RWPE2 (cell line): ENCODE measurements around the gene DVL3.
A peak's percentile ranks its signal among the peaks of the same experiment; 100 is the strongest.

Experiments
- ATAC-seq: fragments of 200-7000 bp; cut with Tn5 transposase; 3 replicates; pipeline ENCODE4 v1.9.1; 2021; ENCODE audit warnings: low read depth
- DNase-seq: peaks from one replicate; pipeline ENCODE4 v3.0.0-alpha.2; 2020; ENCODE audit warnings: low spot score
- H3K27ac ChIP-seq: fragments of 450-650 bp; 2 replicates; pipeline ENCODE4 v1.5.1; 2017; ENCODE audit warnings: mild to moderate bottlenecking; ENCODE audit not compliant: poor library complexity, severe bottlenecking
- H3K27me3 ChIP-seq: fragments of 250-450 bp; sonication (Bioruptor Pico); 2 replicates; pipeline ENCODE4 v1.5.1; 2021; ENCODE audit warnings: mild to moderate bottlenecking, moderate library complexity; ENCODE audit not compliant: insufficient read depth, poor library complexity, severe bottlenecking
- H3K36me3 ChIP-seq: fragments of 250-450 bp; sonication (Bioruptor Pico); 2 replicates; pipeline ENCODE4 v1.5.1; 2020; ENCODE audit warnings: low read depth, mild to moderate bottlenecking, moderate library complexity
- H3K4me1 ChIP-seq: fragments of 250-450 bp; sonication (Bioruptor Pico); 2 replicates; pipeline ENCODE4 v1.5.1; 2021; ENCODE audit warnings: mild to moderate bottlenecking, moderate library complexity; ENCODE audit not compliant: insufficient read depth, poor library complexity, severe bottlenecking
- H3K4me3 ChIP-seq: fragments of 250-450 bp; sonication (Bioruptor Pico); 2 replicates; pipeline ENCODE4 v1.5.1; 2021; ENCODE audit warnings: mild to moderate bottlenecking, moderate library complexity; ENCODE audit not compliant: severe bottlenecking
- H3K9me3 ChIP-seq: fragments of 250-450 bp; sonication (Bioruptor Pico); 2 replicates; pipeline ENCODE4 v1.5.1; 2021; ENCODE audit warnings: mild to moderate bottlenecking, moderate library complexity; ENCODE audit not compliant: severe bottlenecking
- CTCF ChIP-seq: fragments of 450-650 bp; IDR thresholded peaks from one replicate; pipeline ENCODE4 v1.5.1; 2017; ENCODE audit warnings: mild to moderate bottlenecking, moderate library complexity; ENCODE audit not compliant: poor library complexity, severe bottlenecking

Gene DVL3

GRCh38 chr3:184135149-184135910, 19.8 kb upstream of the DVL3 start, which contains the start of gene EIF2B5:
EIF2B5 (plus strand) TSS chr3:184135358; CDS start chr3:184135386, 28 bp downstream.
- ATAC-seq (peak; percentile 73), DNase-seq (peak; percentile 83)
- TF ChIP-seq CTCF = peak; percentile 22
- Histone ChIP-seq H3K4me1 (no peaks in the 10 kb centered on the region), H3K27ac (peak within 1 kb of the TSS; percentile 62), H3K4me3 (peak within 1 kb of the TSS; percentile 74), H3K27me3 (no peaks in the 10 kb centered on the region), H3K9me3 (no peaks in the 10 kb centered on the region), H3K36me3 (peaks cover 25% of the 10 kb centered on the region)

- peak overlapping the region; percentile 62 for H3K27ac ChIP-seq
- ATAC-seq = no peak
- no peak for TF ChIP-seq CTCF
Measured at GRCh38 chr3:184135911-184136260, 19.3 kb upstream of the DVL3 start.

GRCh38 chr3:184140436-184140835, 14.7 kb upstream of the DVL3 start:
- H3K36me3 ChIP-seq = peaks cover 75% of the 10 kb centered on the region
- DNase-seq (no peak), ATAC-seq (no peak)
- no peak for TF ChIP-seq CTCF
- H3K9me3 ChIP-seq = no peaks in the 10 kb centered on the region
- H3K4me1 ChIP-seq = no peaks in the 10 kb centered on the region
- H3K27me3 ChIP-seq = no peaks in the 10 kb centered on the region
- no peak overlapping the region for H3K4me3 ChIP-seq
- no peak overlapping the region for H3K27ac ChIP-seq

More at GRCh38 chr3:184135911-184136260, 19.3 kb upstream of the DVL3 start:
- H3K4me1 ChIP-seq = no peaks in the 10 kb centered on the region
- no peaks in the 10 kb centered on the region for H3K27me3 ChIP-seq
- no peaks in the 10 kb centered on the region for H3K9me3 ChIP-seq
- peak overlapping the region; percentile 74 for H3K4me3 ChIP-seq
- H3K36me3 ChIP-seq = peaks cover 31% of the 10 kb centered on the region
- DNase-seq = no peak

GRCh38 chr3:184142199-184142598, 13.0 kb upstream of the DVL3 start:
- Histone ChIP-seq H3K27ac (no peak overlapping the region), H3K4me1 (no peaks in the 10 kb centered on the region), H3K27me3 (no peaks in the 10 kb centered on the region), H3K4me3 (no peak overlapping the region), H3K36me3 (peaks cover 70% of the 10 kb centered on the region), H3K9me3 (no peaks in the 10 kb centered on the region)
- no peak for TF ChIP-seq CTCF
- no peak for DNase-seq
- ATAC-seq = no peak

- Histone ChIP-seq H3K4me1 (no peaks in the 10 kb centered on the region), H3K9me3 (no peaks in the 10 kb centered on the region), H3K27ac (no peak overlapping the region), H3K4me3 (no peak overlapping the region), H3K36me3 (peaks cover 65% of the 10 kb centered on the region), H3K27me3 (no peaks in the 10 kb centered on the region)
- no peak for DNase-seq
- no peak for TF ChIP-seq CTCF
- ATAC-seq = no peak
Measured at GRCh38 chr3:184143327-184143726, 11.8 kb upstream of the DVL3 start.
